H54 (cell line): ENCODE measurements around the gene KIF18B.

Experiments
- DNase-seq: peaks from one replicate; pipeline ENCODE4 v3.0.0; 2011; ENCODE audit warnings: low spot score, mixed read lengths; ENCODE audit not compliant: insufficient read length
- FAIRE-seq: peaks from 3 replicates; lab custom pipeline; 2011; peaks lifted over from hg19 to GRCh38; lab: Jason Lieb, UNC
- POLR2A ChIP-seq: IDR thresholded peaks from 2 replicates; pipeline ENCODE4 v1.6.1; 2011; ENCODE audit warnings: low read depth, mild to moderate bottlenecking, low read length

KIF18B gene

DNA sequence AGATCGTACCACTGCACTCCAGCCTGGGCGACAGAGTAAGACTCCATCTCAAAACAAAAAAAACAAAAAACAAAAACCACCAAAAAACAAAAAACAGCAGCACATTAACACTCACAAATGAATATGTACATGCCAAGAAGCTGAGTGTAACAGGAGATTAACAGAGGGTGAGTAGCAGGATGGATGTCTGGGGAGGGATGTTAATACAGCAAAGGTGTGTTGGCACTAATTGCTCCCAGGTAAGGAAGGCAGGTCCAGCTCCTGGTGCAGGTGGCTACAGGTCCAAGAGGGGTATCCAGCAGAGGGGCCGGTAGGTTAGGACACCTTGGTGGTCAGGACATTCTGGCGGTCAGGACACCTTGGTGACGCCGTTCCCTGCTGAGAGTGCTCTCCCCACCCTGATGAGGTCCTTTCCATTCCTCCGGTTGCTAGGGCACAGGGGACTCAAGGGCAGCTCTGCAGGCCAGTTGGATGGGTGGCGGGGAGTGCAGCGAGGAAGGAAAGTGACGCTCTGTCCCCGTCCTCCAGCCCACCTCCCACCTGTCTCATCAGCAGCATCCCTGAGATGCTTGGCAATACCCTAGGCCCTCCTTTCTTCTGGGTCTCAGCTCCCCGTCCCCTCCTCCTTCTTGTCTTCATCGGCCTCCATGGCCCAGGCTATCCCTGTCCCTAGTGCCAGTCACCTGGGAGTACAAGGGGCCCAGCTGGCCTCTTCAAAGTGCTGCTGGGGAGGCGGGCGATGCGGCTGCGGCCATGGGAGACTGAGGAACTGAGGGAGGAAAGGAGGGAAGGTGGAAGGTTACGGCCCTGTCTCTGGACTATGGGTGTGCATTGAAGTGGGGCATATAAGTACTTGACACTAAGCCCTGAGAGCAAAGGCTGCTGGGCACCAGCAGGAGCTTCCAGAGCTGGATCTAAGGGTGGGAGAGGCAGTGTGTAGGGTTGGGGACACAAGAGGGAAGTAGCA is 21.6 kb downstream of the KIF18B start:
- no peak for TF ChIP-seq POLR2A

DNA sequence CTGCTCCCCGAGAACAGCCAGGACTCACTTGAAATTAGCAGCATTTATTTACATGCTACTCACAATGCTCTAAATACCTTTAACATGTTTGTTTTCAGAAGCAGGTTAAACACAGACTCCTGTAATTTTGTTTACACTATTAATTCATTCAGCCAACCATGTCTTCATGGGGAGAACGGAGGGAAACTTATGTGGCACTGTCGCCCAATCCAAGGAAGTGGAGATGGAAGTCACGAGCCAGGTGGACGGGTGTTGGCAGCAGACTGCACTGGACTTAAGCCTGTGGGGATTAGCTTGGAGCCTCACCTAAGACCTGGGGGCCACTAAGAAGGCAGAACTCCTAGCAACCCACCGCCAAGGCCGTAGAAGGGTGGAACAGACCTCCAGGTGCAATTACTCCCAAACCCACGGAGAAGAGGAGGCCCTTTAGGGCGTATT is 23.4 kb downstream of the KIF18B start:
- DNase-seq: no peak
- FAIRE-seq: no peak
- TF ChIP-seq POLR2A: no peak

More for the DNA sequence above, 21.6 kb downstream of the KIF18B start:
- no peak for DNase-seq
- FAIRE-seq: no peak

DNA sequence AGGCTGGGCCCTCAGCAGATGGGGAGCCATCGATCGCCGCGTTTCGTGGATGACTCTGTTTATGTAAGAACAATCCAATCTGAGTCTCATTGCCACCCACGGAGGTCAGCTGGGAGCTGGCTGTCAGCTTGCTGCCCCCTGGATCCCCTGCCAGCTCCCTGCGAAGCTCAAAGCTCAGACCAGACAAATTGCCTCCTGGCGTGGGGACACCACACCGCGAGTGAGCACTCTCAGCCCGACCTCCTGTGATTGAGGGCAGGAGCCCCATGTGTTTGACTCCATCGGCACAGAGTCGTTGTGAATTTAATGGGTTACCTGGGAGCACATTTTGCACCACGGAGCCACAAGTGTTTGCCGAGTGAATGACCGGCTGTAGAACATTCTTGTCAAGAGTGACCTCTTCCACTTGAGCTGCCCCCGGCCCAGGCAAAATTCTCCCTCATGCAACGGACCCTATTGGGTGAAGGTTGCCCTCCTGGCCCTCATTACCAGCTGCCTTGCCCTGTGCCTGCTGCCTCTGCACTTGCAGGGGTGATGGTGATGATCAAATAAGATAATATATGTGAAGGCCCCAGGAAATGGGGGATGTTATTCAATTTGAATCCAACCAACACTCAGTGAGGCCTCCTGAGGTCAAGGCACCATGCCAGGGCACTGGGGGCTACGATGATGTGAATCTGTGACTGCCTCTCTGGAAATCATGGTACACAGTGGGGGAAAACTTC is 24.7 kb downstream of the KIF18B start:
- no peak for FAIRE-seq
- TF ChIP-seq POLR2A: no peak
- no peak for DNase-seq

DNA sequence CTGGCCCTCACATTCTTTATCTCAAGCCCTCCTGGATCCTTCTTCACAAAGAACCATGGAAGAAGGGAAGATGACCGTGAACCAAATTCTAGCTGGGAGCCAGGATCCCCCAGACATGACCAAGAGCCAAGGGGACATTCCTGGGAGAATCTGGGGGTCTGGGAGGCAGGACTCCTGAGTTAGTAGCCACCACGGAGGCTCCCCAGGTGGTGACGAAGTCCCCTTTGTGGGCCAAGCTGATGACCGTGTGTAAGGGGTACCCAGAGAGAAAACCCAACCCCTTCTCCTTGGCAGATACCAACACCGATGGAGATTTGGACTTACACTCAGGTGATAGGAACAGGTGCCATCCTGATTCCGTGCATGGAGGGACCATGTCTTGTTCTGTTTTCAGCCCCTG is 25.4 kb downstream of the KIF18B start:
- no peak for FAIRE-seq
- no peak for TF ChIP-seq POLR2A

DNA sequence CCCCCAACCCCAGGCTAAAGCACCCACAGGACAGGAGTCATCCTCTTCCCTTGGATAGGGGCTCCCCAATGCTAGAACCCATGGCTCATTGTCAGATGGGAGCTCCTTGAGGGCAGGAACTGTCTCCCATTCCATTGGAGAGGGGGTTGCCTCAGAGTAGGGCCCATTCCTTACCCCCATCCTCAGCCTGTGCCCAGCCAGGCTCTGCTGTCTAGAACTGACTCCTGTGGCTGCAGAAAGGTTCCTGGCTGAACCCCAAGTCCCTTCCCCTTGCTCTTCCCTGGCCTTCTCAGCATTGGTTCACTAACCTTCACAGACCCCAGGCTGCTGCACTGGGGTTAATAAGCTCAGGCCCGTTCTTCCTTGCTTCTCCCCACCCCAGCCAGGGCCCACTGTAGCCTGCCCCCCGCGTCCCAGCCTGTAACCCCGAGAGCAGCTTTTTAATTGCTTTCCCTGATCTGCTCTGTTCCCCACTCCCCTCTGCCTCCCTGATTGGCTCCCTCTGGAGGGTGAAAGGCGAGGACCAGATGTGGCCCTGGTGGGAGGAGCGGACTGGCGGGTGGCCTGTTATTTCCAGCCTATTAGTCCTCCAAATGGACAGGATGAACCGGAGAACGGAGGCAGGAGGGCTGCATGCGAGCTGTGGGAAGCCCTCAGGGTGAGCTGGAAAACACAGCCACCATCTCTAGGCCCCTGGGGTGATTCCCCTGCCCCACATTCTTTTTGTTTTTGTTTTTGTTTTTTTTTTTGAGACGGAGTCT is 26.3 kb downstream of the KIF18B start:
- DNase-seq: no peak
- TF ChIP-seq POLR2A: no peak
- no peak for FAIRE-seq

More for the DNA sequence above, 25.4 kb downstream of the KIF18B start:
- DNase-seq: no peak

DNA sequence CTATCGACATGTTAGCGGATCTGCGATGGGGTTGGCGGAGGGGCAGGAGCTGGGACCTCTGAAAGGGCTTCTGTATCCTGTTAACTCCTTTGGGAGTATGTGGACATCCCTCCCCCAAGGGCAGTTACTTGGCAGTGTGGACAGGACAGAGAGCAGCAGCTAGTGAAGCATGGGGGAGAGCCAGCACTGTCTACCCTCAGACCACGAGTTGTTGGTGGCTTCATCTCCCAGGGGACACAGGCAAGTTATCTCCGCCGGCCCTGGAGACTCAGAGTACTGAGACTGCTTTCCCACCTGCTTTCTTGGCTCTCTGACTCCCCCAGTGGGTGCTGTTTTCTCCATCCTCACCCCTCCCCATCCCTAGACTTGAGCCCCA is 27.0 kb downstream of the KIF18B start:
- TF ChIP-seq POLR2A: no peak
- DNase-seq (no peak), FAIRE-seq (no peak)

DNA sequence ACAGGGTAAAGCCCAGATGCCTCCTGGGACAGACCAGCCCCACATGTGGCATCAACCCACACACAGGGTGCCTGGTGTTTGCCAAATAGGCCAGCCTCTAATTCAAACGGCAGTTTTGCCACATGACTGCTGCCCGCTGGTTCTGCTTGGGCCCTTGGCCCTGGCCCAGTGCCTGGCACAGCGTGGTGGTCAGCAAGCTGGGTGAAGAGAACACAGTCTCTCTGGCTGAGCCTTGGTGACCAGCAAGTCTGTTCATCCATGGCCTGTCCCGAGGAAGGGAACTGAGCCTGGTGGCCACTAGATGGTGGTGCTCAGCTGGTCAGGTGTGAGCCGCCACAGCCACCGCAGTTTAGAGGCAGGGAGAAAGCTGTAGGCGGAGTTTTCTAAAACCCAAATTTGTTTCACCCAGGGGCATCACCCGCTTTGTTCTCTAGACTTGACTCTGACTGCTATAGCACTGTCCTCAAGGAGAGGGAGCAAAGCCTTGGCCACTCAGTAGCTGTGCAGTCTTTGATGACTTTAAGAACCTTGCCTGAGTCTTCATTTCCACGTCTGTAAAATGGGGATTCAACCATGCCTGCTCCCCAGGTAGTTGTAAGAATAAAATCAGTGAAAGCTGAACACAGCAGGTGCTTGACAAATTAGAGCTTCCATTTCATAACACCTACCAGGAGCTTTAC is 27.5 kb downstream of the KIF18B start:
- DNase-seq (peak; percentile 98), FAIRE-seq (peak; percentile 15)
- TF ChIP-seq POLR2A: no peak

DNA sequence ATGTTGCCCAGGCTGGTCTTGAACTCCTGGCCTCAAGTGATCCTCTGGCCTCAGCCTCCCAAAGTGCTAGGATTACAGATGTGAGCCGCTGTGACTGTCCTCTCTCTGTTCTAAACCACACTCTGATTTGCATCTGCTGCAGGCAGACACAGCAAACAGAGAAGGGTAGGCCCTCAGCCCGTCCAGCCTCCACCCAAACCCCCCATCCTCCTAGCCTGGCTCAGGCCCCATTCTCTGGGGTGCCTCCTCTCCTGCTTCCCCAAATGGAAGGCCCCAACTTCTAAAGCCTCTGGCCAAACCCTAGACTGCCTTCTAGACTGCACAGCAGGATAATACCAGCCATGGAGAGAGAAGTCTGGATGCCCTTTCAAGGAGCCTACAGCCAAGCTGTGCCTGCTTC is 28.2 kb downstream of the KIF18B start:
- no peak; the same call in 1 of the 2 replicates for TF ChIP-seq POLR2A
- FAIRE-seq (no peak), DNase-seq (no peak)

DNA sequence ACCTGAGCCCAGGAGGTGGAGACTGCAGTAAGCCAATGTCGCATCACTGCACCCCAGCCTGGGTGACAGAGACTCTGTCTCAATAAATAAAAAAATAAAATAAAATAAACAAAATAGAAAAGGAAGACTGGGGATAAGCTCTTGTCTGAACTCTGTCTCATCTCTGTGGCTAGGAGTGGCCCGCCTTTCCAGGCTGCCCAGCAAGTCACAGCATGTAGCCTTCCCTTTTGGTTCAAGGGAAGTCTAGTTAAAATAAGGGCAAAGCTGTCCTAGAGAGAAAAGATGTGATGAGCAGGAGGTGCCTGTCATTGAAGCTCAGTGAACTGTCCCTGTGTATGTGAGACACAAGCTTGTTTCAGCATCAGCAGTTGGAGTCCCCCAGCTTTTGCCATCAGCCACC is 29.6 kb downstream of the KIF18B start:
- TF ChIP-seq POLR2A: no peak
- FAIRE-seq (no peak), DNase-seq (no peak)

DNA sequence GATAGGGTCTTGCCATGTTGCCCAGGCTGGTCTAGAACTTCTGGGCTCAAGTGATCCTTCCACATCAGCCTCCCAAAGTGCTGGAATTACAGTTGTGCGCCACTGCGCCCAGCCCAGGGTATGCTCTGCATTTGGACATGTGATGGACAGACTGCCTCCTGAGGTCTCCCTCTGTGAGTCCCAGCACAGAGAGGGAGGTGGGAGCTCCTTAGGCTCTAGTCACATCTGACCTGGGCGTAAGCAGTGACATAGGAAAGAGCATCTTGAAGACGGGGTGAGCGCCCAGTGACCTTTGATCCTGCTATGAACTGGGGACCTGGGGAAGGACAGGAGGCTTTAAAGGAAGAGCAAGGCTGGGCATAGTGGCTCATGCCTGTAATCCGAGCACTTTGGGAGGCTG is 30.1 kb downstream of the KIF18B start:
- DNase-seq (no peak), FAIRE-seq (no peak)
- no peak for TF ChIP-seq POLR2A

DNA sequence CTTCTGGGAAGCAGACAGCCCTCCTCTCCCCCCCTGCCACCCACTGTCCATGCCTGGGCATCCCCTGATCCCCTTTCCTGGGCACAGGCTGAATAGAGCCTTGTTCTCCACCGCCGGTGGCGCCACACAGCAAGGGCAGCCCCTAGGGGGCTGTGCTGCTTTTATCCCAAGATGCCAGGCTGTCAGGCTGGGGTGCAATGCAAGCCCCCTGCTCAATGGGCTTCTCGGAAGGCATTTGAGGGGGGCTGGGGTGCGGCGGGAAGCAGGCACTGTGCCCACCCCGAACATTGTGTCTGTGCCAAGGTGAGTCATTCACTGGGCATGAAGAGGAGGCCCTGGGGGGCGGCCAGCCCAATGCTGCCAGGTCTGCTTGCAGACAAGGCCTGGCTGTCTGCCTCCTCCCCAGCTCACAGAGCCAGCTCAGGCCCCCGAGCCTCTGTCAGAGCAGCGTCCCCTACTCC is 30.8 kb downstream of the KIF18B start:
- no peak for TF ChIP-seq POLR2A
- FAIRE-seq (no peak), DNase-seq (peak; percentile 92)

DNA sequence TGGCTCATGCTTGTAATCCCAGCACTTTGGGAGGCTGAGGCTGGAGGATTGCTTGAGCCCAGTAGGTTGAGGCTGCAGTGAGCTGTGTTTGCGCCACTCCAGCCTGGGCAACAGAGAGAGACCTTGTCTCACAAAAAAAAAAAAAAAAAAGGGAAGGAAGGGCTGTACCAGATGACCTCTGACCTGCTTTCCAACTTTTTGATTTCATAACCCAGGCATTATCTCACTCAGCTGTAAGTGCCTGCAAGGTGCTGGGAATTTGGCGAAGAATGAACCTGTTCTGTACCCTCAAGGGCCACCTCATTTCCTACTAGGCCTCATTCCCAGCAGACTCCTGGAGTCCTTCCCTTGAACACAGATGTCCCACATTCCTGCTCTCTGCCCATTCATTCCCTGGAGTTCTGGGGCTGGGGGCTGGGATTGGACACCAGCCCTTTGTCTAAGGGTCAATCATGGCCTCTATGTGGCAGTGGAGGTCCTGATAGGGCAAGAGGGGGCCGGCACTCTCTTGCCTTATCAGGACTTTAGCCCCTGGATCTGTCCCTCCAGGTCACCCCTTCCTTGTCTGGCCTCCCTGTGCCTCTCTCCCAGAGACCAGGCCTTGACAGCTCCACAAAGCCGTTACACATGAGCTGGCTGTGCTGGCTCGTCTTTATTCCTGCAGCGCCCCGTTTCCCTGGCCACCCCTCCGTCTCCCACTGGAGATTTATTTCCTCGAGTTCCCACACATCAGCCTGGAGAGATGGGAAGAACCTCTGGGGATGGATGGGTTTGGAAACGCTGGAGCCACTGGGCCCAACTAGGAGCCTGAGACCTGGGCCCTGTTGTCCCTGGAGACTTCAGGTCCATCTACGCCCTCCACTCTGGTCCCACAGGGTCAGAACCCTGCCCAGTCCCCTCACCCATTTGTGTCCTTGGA is 31.5 kb downstream of the KIF18B start:
- FAIRE-seq (no peak), DNase-seq (no peak)
- TF ChIP-seq POLR2A: no peak

DNA sequence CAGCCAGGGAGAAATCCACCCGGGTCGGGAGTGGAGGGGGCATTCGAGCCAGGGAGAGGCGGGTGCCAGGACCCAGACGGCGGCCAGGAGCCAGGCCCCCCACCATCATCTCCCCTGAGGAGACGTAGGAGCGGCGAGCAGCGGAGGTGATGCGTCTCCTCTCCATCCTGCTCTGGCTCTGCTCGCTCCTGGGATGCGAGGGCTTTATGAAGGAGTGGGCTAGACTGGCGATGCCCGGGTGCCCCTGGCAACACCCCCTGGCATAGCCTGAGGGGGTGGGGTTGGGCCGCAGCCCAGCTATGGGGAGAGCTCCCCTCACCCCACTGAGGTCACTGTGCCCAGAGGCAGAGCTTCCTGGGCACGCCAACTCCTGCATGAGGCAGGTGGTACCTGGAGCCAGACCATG is 32.2 kb downstream of the KIF18B start, which contains the start of gene GFAP:
Gene GFAP, minus strand, starts transcription at position 180 of the 406 bp plus-strand sequence. Its CDS starts 14 bp downstream, at position 166.
- FAIRE-seq: no peak
- no peak for DNase-seq
- no peak for TF ChIP-seq POLR2A
